Testis (tissue), 2 donors: ENCODE results near the gene PLEKHA3.

Experiments used
- POLR2A ChIP-seq: fragments of 450-650 bp; IDR thresholded peaks from one replicate; pipeline ENCODE4 v1.6.1; 2017; ENCODE audit warnings: antibody characterized with exemption, mild to moderate bottlenecking, moderate library complexity
- TF ChIP-seq, protein P1 (sequence below), 3 experiments: fragments of 450-650 bp in 2 of 3; fragments of 200-600 bp in 1 of 3; sonication (generic) in 1 of 3; IDR thresholded peaks; one replicate each; pipeline ENCODE4 v1.5.1; 2016 to 2019; ENCODE audit warnings: antibody characterized with exemption in 3 of 3, mild to moderate bottlenecking in 2 of 3, moderate library complexity in 1 of 3

DNA sequence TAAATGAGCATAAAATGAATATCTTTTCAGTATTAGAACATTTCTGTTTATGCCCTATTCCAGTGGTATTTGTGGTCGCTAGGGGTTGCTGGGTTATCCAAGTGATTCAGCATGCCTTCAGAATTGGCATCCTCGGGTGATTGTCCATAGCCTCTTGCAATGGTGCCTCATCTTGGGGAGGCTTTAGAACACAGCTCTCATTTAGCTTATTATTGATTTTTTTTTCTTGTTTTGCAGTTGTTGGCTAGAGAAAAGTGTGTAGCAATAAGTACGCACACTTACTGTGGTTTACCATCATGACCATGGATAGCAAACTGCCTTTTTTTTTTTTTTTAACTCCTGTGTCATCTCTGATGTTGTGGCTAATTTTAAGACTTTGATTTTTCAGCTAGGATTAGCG, 33.6 kb downstream of the PLEKHA3 start:
- TF ChIP-seq, protein P1, sequence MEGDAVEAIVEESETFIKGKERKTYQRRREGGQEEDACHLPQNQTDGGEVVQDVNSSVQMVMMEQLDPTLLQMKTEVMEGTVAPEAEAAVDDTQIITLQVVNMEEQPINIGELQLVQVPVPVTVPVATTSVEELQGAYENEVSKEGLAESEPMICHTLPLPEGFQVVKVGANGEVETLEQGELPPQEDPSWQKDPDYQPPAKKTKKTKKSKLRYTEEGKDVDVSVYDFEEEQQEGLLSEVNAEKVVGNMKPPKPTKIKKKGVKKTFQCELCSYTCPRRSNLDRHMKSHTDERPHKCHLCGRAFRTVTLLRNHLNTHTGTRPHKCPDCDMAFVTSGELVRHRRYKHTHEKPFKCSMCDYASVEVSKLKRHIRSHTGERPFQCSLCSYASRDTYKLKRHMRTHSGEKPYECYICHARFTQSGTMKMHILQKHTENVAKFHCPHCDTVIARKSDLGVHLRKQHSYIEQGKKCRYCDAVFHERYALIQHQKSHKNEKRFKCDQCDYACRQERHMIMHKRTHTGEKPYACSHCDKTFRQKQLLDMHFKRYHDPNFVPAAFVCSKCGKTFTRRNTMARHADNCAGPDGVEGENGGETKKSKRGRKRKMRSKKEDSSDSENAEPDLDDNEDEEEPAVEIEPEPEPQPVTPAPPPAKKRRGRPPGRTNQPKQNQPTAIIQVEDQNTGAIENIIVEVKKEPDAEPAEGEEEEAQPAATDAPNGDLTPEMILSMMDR (IDR thresholded peaks at IDR 0.05), result no peak
- no peak for TF ChIP-seq POLR2A
